GM12891 (cell line): ENCODE data around the gene IGF2BP1.

ENCODE experiments used
- DNase-seq: peaks from one replicate; pipeline ENCODE4 v3.0.0; 2011; ENCODE audit warnings: low spot score; ENCODE audit not compliant: insufficient read length
- FAIRE-seq: peaks from 2 replicates; lab custom pipeline; 2011; peaks lifted over from hg19 to GRCh38; lab: Jason Lieb, UNC
- PAX5 ChIP-seq: IDR thresholded peaks from 2 replicates; pipeline ENCODE4 v1.6.1; 2011; ENCODE audit warnings: low read length, moderate library complexity, mild to moderate bottlenecking; ENCODE audit not compliant: insufficient read depth, severe bottlenecking
- POLR2A ChIP-seq: IDR thresholded peaks from 2 replicates; pipeline ENCODE4 v1.6.1; 2011; ENCODE audit warnings: low read depth, low read length, control low read depth
- POLR2AphosphoS5 ChIP-seq: IDR thresholded peaks from 2 replicates; pipeline ENCODE4 v1.6.1; 2011; ENCODE audit warnings: low read depth, low read length, control low read depth
- POU2F2 ChIP-seq: IDR thresholded peaks from 2 replicates; pipeline ENCODE4 v1.6.1; 2011; ENCODE audit warnings: low read depth, mild to moderate bottlenecking, control low read depth, low read length, moderate library complexity
- SPI1 ChIP-seq: IDR thresholded peaks from 2 replicates; pipeline ENCODE4 v1.6.1; 2011; ENCODE audit warnings: low read depth, low read length, control low read depth
- TAF1 ChIP-seq: IDR thresholded peaks from 2 replicates; pipeline ENCODE4 v1.6.1; 2011; ENCODE audit warnings: low read depth, low read length, control low read depth

The IGF2BP1 gene

DNA sequence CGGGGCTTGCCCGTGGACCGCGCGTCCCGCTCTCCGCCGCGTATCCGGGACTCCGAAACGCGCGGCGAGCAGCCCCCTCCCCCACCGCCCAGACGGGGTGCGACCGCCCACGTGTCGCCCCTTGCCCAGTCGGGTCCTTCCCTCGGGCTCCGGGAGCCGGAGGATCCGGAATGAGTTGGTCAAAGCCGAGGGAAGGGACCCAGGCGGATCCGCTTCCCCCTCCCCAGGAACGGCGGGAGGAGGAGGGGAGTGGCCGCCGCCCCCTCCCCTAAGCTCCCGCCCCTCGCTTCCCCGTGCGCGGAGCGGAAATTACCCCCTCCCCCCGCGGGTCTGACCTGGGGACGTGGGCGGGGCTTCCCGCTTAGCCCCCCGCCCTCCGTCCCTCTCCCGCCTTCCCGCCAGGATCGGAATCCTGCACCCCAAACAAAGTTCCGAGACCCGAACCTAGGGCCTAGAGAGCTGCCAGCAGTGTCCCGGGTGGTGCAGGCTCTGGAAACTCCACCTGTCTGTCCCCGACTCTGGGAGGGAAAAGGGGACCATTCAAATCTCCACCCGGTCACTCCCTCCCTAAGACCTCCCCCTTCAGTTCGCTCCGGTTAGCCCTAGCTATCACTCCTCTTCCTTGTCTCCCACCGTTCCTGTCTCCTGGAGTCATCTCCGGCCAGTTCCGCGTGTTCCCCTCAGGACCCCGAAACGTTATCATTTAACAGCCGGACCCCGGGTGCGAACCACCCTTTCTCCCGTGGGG is 1.0 kb upstream of the IGF2BP1 start:
- DNase-seq (no peak), FAIRE-seq (peak; percentile 45)
- TF ChIP-seq POLR2AphosphoS5 (no peak), POLR2A (no peak), PAX5 (no peak), POU2F2 (no peak), TAF1 (no peak), SPI1 (no peak)

DNA sequence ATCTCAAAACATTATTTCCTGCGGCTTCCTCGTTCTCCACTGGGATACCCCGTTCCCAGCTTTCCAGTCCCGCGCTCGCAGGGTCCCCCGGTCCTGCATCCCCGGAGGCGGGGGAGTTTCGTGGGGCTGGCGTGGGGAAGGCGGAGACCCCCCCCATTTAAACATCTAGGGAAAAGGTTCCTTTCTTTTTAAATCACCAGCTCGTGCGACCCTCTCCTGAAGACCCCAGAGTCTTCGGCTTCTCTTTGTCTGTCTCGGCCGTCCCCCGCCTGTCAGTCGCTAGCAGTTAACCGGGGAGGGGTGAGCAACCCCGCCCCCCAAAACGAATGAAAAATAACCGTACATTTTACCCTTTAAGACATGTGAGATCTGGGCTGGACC is 473 bp upstream of the IGF2BP1 start:
- no peak for FAIRE-seq
- no peak for DNase-seq
- TF ChIP-seq TAF1 (no peak), POLR2A (no peak), SPI1 (no peak), PAX5 (no peak), POLR2AphosphoS5 (no peak), POU2F2 (no peak)

DNA sequence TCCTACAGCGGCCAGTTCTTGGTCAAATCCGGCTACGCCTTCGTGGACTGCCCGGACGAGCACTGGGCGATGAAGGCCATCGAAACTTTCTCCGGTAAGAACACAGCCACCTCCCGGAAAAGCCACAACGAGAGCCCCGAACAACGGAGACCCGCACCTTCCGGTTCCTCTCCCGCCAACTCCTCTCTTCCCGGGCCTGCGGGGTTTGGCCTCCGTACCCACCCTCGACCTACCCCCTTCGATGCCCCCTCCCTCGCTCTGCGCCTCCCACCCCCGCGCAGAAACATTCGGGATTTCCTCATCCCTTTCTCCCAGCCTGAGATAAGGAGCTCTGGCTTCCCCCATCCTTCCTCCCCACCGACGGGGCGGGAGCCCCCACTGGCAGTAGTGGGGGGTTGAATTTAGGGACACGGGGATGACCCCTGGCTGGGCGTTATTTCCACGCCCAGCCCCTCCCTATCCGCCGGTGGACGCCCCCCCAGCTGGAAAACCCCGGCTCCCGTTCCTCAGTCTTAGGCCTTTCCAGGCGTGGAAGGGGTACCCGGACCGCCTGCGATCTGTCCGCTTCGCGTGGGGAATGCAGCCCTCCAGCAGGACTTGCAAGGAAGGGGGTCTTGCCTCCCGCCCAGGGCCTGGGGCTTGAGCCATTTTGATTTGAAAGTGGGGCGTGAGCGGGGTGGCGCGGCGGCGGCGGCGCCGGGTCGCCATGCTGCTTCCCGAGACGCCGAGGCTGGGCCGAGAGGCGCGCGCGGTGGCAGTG is 822 bp downstream of the IGF2BP1 start:
- FAIRE-seq (peak; percentile 80), DNase-seq (no peak)
- TF ChIP-seq POLR2AphosphoS5 (no peak), TAF1 (no peak; the same call in 1 of the 2 replicates), POLR2A (no peak), SPI1 (no peak), PAX5 (no peak), POU2F2 (no peak)

DNA sequence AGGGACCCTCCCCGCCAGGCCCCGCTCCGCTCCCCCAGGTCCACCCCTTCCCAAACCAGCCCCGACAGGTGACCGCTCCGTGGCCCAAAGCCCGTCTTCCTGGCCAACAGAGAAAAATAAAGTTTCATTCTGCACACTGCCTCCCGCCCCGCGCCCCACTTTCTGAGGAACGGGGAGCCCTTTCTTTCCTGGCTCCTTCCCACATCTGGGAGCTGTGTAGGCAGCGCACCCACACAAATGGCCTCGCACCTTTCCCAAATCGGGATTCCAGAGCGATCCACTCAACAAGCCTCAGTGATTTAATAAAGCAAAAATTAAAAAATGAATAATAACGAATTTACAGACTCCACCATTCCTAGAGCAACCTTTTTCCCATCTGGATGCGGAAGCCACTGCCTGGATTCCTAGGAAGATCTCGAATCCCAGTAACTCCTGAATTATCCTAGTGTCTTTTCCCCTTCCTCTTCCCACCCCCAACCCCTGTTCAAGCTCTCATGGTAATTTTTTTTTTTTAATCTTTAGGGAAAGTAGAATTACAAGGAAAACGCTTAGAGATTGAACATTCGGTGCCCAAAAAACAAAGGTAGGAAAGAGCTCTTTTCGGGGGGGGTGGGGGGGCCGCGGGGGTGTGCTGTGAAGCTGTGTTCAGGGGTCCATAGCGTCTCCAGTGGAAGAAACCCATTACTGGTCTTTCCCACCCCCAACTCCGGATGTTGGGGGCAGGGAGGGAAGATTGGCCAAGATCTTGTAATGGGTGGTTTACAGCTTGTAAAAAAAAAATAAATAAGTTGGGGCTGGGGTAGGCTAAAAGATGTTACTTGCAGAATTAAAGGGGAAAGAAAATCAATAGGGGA is 1.6 kb downstream of the IGF2BP1 start:
- FAIRE-seq (no peak), DNase-seq (no peak)
- no peak for TF ChIP-seq PAX5

GRCh38 chr17:49000943-49001342 is 3.8 kb downstream of the IGF2BP1 start:
- TF ChIP-seq POLR2A, result no peak
- FAIRE-seq (no peak), DNase-seq (no peak)

DNA sequence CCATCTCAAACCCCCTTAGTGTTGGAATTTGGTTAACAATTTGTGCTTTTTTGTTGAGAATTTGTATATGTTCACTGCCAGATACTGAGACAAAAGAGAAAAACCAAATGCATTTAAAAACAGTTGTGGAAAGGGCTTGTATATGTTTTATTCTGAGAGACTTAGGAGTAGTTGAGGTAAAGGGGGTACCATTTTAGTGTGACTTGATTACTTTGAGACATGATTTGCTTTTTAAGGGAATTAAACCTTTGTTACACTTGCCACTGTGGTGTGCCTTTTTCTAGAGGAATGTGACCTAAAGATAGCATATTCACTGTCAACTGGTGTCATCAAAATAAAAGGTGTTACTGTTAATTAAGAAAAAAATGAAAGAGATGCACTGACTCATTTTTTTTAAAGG is 4.5 kb downstream of the IGF2BP1 start:
- TF ChIP-seq POLR2A (no peak), POU2F2 (no peak), TAF1 (no peak), SPI1 (no peak), PAX5 (no peak), POLR2AphosphoS5 (no peak)
- FAIRE-seq (no peak), DNase-seq (no peak)

DNA sequence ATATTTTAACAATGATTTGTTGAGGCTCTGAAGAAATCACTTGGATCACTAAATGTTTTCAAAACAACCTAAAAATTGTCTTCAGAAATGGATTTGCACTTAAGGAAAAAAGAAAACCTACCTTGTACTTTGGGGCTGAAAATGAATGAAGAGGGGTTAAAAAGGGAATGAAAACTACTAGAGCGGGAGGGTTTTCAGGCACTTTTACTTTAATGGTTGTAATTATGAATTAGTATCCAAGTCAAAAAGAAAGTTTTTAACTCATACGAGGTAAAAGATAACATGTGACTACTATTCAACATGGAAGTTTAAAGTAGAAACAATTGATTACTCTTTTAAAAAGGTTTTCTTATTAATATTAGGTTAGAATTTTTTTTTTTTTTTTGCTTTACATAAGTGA is 5.1 kb downstream of the IGF2BP1 start:
- TF ChIP-seq PAX5 (no peak), SPI1 (no peak), POLR2A (no peak), TAF1 (no peak), POU2F2 (no peak), POLR2AphosphoS5 (no peak)
- FAIRE-seq, result no peak
- DNase-seq, result no peak

DNA sequence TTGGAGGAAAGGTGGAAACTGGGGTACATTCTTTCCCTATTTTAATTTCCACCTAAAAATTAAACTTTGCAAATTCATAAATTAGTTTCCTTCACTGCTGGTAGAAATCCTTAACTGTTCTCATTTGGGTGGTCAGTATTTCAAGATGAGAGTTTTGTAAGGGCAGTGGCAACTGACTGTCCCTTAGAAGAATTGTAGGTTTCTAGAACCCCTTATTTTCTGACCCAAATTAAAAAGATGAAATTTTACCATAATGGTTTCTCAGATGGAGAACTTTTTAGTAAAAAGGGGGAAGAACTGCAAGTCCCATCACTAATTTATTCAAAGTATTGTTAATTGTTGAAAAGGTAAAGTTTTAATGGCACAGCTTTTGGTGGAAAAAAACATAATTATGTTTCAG is 5.6 kb downstream of the IGF2BP1 start:
- TF ChIP-seq TAF1 (no peak), SPI1 (no peak), POLR2AphosphoS5 (no peak), PAX5 (no peak), POU2F2 (no peak), POLR2A (no peak)
- DNase-seq (no peak), FAIRE-seq (no peak)

GRCh38 chr17:49003557-49004511 is 6.6 kb downstream of the IGF2BP1 start:
- DNase-seq, result no peak

More at GRCh38 chr17:49003557-49004511, 6.6 kb downstream of the IGF2BP1 start:
- TF ChIP-seq SPI1 (0 out of 2 replicates have a peak, but pooled peaks have one; percentile 4), PAX5 (no peak)
- no peak for FAIRE-seq
